HG03432 (cell line): ENCODE measurements around the gene NDUFB11.

Experiments used
- ATAC-seq: cut with Tn5 transposase; IDR thresholded peaks from one replicate; pipeline ENCODE4 v1.9.1; 2021; ENCODE audit warnings: mild to moderate bottlenecking, moderate library complexity; ENCODE audit not compliant: unreplicated experiment

Gene NDUFB11

DNA sequence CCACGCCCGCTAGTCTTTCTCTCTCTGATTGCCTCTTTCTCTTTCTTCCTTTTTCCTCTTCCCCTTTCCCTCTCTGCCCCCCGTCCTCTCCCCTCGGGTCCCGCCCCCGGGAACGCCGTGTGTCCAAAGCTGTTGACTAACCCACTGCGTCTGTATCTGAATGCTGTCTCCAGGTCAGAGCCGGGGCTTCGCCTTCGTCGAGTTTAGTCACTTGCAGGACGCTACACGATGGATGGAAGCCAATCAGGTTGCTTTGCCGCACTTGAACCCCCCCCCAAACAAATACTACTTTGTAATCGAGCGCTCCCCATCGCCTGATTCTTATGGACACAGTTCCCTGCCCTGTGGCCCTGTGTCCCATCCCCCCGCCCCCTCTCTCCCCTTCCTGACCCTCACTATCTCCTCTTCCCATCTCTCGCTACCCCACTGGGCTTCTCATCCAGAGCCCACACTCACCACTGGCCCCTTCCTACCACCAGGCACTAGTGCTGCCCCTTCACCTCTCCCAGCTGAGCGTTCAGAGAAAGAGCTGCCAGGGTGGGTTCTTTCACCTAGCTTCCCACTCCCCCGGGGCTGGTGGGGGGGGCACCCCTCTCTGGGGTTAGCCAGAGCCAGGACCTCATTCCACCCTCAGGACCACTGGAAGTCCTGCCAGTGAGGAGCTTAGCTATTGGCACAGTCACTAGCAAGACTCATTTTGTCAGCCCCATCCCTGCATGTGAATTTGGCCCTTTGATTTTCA lies 30.5 kb upstream of the NDUFB11 start:
- no peak for ATAC-seq

DNA sequence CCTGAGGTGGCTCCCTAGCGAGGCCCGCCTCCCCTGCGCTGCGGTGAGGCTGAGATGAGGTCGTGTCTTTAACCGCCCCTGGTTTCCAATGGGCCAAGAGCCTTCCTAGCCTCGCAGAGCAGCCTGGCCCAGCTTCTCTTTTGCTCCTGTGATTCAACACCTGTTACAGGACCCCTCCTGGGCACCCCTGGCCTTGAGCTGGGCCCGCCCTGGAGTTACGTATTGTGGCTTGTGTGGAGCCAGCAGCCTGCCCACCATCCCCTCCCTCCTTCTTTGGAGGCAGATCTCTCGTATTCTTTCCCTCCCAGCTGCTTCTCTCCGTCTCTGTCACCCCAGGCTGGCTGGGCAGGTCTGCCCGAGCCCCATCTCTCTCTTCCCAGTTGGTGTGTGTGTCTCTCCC lies 29.9 kb upstream of the NDUFB11 start:
- ATAC-seq: no peak

DNA sequence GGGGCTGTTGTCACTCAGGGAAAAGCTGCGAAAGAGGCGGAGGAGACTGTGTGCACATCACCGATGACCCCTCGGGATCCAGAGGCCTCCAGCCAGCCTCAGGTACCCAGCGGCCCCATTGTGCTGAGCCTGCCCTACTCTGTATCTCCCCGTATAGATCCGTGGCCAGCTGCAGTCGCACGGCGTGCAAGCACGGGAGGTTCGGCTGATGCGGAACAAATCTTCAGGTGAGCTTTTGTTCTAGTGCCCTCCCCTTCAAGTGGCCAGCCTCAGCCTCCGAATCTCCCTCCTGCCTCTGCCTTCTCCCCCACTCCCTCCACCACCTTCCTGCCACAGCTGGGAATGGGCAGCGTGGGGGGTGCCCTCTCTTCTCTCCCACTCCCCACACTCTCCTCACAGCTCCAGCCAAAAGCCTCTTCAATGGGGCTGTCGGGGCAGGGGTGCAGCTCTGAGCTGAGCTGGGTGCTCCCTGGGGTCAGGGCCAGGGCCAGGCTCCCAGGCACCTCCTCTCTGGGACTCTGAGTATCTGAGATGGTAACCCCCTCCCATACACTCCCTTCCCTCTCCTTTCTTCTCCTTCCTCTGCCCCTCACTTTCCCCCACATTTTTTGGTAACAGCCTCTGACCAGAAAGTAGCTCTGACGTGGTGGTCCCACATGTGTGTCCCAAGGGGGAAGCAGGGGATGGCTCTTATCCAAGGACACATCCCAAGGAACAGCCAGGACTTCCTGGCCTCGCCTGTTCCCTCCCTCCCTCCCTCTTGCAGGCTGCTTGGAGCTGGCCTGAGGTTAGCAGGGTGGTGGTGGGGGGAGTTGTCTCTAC lies 28.7 kb upstream of the NDUFB11 start:
- no peak for ATAC-seq

GRCh38 chrX:47172549-47172948 lies 28.0 kb upstream of the NDUFB11 start:
- ATAC-seq: no peak

GRCh38 chrX:47171996-47172395 lies 27.5 kb upstream of the NDUFB11 start:
- no peak for ATAC-seq

GRCh38 chrX:47170861-47171692 lies 26.6 kb upstream of the NDUFB11 start:
- no peak for ATAC-seq

GRCh38 chrX:47169726-47170515 lies 25.4 kb upstream of the NDUFB11 start:
- no peak for ATAC-seq

DNA sequence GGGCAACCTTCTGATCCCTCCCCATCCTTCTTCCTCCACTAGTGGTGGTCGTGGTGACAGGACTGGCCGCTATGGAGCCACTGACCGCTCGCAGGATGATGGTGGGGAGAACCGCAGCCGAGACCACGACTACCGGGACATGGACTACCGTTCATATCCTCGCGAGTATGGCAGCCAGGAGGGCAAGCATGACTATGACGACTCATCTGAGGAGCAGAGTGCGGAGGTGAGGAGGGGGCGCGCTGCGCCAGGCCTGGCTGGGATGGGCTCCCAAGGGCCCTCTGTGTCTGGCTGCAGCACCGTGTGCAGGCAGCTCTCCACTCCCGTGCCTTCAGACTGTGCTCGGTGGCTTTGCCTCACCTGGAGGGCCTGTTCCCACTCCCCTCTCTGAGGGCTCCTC lies 24.8 kb upstream of the NDUFB11 start:
- no peak for ATAC-seq

DNA sequence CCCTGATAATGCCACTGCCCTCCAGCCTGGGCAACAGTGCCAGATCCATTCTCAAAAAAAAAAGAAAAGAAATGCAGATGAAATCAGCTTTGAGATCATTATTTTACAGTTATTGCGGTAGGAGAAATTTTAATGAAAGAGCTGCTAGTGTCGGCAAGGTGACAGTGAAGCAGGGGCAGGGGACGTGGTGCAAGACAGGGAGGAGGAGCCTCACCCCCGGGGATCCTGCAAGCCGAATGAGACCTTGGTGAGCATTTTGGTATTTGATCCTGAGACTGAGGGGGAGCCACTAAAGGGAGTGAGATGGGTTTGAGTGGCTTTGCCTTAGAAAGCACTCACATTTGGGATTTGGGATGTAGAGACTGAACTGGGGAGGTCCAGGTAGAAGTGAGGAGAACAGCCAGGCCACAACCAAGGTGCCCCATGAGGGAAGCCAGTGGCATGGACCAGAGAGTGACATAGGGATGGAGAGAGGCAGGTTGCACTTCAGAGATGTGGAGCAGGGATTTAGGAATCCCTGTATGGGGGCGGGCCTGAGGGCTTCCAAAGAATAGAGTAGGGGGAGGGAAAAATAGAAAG lies 24.1 kb upstream of the NDUFB11 start:
- ATAC-seq: no peak

- no peak for ATAC-seq
Observed at GRCh38 chrX:47166126-47166525, 21.6 kb upstream of the NDUFB11 start.

GRCh38 chrX:47164420-47164819 lies 19.9 kb upstream of the NDUFB11 start:
- ATAC-seq: no peak

DNA sequence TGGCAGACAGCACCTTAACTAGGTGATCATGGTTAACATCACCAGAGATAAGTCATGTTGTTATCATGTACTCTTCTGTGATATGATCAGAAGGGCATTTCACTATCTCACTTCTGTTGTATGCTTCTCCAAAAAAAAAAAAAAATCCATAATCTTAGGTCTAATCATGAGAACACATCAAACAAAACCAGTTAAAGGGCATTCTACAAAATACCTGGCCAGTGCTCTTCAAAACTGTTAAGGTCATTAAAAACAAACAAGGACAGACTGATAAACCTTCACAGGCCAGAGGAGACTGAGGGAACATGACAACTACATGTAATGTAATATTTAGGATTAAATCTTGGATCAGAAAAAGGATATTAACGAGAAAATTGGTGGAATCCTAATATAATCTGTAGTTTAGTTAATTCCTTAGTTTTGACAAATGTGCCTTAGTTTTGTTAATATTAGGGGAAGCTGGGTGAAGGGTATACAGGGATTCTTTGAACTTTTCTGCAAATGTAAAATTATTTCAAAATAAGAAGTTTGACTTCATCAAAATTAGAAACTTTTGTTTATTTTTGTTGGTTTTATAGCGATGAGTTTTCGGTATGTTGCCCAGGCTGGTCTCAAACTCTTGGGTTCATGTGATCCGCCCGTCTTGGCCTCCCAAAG lies 18.6 kb upstream of the NDUFB11 start:
- no peak for ATAC-seq

- no peak for ATAC-seq
Observed at GRCh38 chrX:47160781-47161180, 16.3 kb upstream of the NDUFB11 start.

DNA sequence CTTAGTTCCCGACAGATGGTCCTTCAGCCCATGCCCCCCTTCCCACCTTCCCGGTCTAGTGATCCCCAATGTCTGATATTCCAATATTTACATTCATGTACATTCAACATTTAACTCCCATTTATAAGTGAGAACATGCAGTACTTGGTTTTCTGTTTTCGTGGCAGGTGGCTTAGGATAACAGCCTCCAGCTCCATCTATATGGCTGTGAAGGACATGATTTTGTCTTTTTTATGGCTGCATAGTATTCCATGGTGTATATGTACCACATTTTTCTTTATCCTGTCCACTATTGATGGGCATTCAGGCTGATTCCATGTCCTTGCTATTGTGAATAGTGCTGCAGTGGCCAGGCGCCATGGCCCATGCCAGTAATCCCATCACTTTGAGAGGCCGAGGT lies 14.3 kb upstream of the NDUFB11 start:
- ATAC-seq: no peak

DNA sequence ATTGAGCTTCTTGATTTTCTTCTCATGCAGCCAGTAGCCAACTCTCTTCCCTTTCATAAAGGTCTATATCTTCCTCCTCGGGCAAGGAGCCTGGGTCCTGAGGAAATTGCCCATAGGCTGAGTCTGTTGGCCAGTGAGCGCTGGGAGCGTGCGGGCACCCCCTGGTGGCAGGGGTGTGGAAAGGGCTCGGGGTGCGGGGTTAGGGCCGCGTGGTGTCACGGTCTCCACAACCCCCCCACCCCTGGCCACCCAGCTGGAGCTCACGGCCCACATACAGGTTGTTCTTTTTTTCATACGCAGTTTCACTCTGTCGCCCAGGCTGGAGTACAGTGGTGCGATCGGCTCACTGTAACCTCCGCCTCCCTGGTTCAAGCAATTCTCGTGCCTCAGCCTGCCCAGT lies 13.6 kb upstream of the NDUFB11 start:
- no peak for ATAC-seq

DNA sequence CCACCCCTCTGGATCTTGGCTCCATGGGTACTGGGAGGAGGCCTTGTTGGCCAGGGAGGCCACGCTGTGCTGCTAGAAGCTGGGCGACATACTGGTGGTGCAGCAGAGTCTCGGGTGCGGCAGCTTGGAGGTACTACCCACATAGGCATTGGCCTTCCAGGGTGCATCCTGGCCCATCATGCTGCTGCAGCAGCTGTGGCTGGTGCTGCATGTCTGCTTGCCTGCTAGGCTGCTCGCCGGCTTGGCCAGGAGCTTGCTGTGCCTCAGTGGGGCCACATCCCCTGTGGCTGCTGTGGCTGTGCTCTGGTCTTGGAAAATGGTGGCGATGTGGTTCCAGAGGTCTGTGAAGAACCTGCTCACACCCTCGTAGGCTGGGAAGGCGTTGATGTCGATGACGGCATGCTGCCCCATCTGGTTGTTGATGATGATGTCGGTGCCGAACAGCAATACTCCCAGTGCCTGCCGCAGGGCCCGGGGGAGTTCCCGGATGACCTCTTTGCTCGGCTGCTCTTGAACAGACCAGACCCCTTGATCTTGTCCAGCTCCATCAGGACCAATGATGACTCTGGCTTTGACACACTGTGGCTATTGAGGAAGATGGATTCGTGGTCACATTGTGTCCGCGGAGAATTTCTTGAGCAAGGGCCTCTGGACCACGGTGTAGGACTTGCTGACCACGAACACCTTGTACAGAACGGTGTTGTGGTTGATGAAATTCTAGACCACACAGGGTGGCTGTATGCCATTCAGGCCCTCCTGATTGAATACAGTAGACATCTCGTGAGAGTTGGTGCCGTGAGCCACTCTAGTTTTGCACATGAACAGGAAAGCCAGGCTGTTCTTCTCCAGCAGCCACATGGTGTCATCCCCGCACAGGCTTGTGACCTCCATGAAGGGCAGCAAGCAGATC lies 12.4 kb upstream of the NDUFB11 start:
- ATAC-seq: no peak

- ATAC-seq: no peak
Observed at GRCh38 chrX:47151435-47151834, 6.9 kb upstream of the NDUFB11 start.

DNA sequence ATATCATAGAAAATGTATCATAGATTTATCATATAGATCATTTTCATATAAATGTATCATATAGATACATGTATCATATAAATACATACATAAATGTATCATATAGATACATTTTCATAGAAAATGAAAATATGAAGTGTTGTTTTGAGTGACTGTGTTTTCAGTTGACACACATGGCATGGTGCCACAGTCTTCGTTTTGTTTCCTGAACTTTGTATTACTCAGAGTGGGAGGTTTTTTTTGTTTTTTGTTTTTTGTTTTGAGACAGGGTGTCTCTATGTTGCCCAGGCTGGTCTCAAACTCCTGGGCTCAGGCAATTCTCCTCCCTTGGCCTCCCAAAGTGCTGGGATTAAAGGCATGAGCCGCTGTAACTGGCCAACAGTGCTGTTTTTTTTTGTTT lies 4.4 kb upstream of the NDUFB11 start:
- no peak for ATAC-seq
